Frontal cortex (tissue), 4 donors: ENCODE results near the gene NLRP6. TPM values are rescaled to one million over a fixed set of nuclear protein-coding genes. Genes with fewer than 3 reads are reported as not detected.
"Not testable (repeated sequence)": the region's sequence is repeated elsewhere in the genome, so short reads cannot be mapped to it uniquely, and the experiment has no call there.

ENCODE experiments used
- DNase-seq, 2 donors: peaks; one replicate each; pipeline ENCODE4 v3.0.0; 2012; ENCODE audit warnings: low spot score in 2 of 2
- FAIRE-seq: peaks from 2 replicates; lab custom pipeline; 2012; peaks lifted over from hg19 to GRCh38; lab: Jason Lieb, UNC
- total RNA-seq: library from RNA; depleted of rRNA; stranded (reverse); fragments of >200 nt; gene quantifications from one replicate; pipeline ENCODE4 v1.2.3, GENCODE V29; 2014
- donor health status: control.
- donor health status: control.
- donor health status: control.

Gene NLRP6
- total RNA-seq, 1 donor from 2014 or later = not detected

- FAIRE-seq = no peak
- no peak for DNase-seq
Observed at GRCh38 chr11:280706-281485, 2.7 kb downstream of the NLRP6 start.

- DNase-seq = no peak
- FAIRE-seq = no peak
Observed at GRCh38 chr11:281486-282161, 3.4 kb downstream of the NLRP6 start.

GRCh38 chr11:282171-282570 lies 4.0 kb downstream of the NLRP6 start:
- DNase-seq (no peak), FAIRE-seq (no peak)

GRCh38 chr11:282630-283360 lies 4.6 kb downstream of the NLRP6 start:
- FAIRE-seq = no peak
- no peak for DNase-seq

GRCh38 chr11:283405-284104 lies 5.3 kb downstream of the NLRP6 start:
- FAIRE-seq = no peak

GRCh38 chr11:284105-285020 lies 6.2 kb downstream of the NLRP6 start:
- FAIRE-seq (no peak), DNase-seq (no peak)

More at GRCh38 chr11:283405-284104, 5.3 kb downstream of the NLRP6 start:
- no peak for DNase-seq

GRCh38 chr11:285021-285893 lies 7.0 kb downstream of the NLRP6 start:
- FAIRE-seq (no peak), DNase-seq (no peak)

GRCh38 chr11:285894-286220 lies 7.7 kb downstream of the NLRP6 start:
- no peak for DNase-seq
- no peak for FAIRE-seq

- not testable (repeated sequence) for FAIRE-seq, DNase-seq
Observed at GRCh38 chr11:286977-287820, 9.0 kb downstream of the NLRP6 start.

- no peak for DNase-seq
Observed at GRCh38 chr11:287821-288477, 9.7 kb downstream of the NLRP6 start.

GRCh38 chr11:288478-289397 lies 10.5 kb downstream of the NLRP6 start, which contains the start of gene PGGHG:
Gene PGGHG (plus strand): TSS chr11:289126. CDS start chr11:289817, 691 bp downstream.
- no peak for FAIRE-seq
- DNase-seq = peak; percentile 85 to 95

More at GRCh38 chr11:287821-288477, 9.7 kb downstream of the NLRP6 start:
- FAIRE-seq = no peak

- FAIRE-seq (no peak), DNase-seq (no peak)
Observed at GRCh38 chr11:289398-289711, 11.1 kb downstream of the NLRP6 start.

GRCh38 chr11:289712-290620 lies 11.8 kb downstream of the NLRP6 start:
- DNase-seq (no peak), FAIRE-seq (no peak)

GRCh38 chr11:290621-291231 lies 12.5 kb downstream of the NLRP6 start:
- DNase-seq = no peak
- FAIRE-seq = no peak
